DMS153 treated with DMSO at 0.1 percent for 48 hours (cell line): ENCODE results near the gene PISD.
"Not testable (repeated sequence)": the region's sequence is repeated elsewhere in the genome, so short reads cannot be mapped to it uniquely, and the experiment has no call there.

Experiments used
- DNase-seq: peaks from one replicate; lab custom pipeline; 2025; ENCODE audit not compliant: unreplicated experiment; lab: John Stamatoyannopoulos, UW

PISD gene

DNA sequence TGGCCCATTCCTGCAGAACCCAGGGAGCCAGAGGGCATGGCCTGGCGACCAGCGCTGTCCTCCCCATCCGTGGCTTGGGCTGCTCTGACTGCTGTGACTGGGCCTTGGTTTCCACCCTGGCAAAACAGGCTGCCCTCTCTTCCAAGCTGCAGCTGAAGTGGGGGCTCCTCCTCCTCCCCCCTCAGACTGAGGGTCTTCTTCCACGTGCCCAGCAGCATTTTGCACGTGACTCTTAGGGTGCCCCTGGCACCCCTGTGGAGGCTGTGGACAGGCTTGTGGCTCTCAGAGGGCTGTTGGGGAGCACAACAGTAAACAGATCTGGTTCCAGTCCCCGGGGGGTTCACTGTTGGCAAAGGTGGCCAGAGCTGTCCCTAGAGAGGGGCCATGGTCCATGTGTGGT is 51.4 kb downstream of the PISD start:
- no peak for DNase-seq

DNA sequence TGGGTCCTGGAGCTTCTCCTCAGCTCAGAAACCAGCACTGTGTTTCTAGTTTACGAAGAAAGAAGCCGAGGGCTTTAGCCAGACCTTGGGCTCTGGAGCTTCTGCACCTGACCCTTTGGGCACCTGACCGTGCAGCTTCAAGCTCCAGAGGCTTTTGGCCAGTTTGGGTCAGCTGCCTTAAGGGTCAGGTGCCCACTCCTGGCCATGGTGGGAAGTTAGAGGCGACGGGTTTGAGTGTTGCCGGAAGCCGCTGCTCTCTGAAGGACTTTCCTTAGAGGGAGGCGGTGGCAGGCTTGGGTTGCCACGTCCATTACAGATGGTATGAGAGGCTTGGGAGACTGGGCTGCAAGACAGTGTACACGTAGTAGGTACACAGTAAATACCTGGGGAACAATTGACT is 52.3 kb downstream of the PISD start:
- DNase-seq, result no peak

DNA sequence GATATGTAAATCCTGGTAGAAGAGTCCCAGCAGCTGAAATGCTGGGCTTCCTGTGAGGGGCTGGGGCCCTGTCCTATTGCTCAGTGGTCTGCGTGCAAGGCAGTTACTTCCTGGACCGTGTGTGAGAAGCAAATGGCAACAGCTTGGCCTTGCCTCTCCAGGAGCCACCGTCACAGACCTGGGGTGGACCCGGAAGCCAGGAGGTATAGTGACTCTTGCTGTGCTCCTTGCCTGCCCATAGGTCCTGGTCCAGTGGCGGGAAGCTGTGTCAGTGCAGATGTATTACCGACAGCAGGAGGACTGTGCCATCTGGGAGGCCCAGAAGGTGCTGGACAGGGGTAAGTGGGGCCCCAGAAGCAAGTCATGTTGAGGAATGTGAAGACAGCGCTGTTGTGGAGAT is 54.3 kb downstream of the PISD start:
- DNase-seq, result no peak

DNA sequence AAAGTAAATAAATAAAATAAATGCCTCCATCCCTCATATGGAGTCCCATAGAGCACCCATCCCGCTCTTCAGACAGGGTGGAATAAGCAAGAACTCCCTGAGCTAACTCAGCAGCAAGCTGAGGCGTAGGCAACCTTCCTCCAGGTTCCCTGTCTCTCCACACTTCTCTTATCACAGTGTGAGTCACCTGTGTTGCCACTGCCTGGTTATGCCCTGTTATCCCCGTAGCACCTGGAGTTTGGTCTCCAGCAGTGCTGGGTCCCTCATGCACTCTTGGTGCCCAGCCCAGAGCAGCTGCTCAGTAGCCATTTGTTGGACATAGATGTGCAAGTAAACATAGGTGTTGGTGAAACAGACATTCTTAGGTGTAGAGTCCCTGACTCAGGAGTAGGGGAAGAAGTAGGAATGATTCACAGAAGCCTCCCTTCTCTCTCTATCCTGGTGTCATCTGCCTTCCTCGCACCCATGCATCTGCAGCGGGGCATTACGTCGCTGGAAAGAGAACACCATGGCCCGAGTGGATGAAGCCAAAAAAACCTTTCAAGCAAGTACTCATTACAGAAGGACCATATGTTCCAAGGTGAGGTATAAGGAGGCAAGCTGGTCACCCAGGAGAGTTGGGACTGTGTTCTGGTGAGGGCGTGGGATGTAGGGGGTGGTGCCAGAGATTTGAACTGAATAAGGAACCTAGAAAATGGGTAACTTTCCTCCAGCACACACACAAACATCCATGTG is 56.0 kb downstream of the PISD start:
- no peak for DNase-seq

GRCh38 chr22:31604746-31605705 is 57.0 kb downstream of the PISD start:
- no peak for DNase-seq

DNA sequence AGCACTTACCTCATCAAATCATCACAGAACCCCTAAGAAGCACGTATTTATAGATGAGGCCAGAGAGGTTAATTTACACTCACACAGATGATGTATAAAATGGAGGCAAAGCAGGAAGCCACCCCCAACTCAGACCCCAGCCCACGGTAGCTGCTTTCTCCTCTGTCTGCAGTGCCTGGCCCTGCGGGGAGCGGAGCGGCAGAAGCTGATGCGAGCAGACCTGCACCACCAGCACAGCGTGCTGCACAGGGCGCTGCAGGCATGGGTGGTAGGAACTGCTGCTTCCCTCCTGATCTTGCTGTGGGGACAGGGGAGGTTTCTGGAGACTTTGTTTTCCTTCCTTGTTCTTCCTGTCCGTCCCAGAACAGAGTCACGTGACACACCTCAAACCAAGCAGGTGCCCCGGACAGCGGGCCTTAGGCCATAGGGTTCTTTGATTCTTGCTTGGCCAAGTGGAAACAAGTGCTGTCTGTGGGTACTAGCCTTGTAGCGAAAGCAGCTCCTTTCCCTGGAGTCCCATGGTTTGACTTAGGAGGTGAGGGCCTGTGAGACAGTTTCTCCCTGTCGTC is 57.8 kb downstream of the PISD start:
- DNase-seq, result no peak

DNA sequence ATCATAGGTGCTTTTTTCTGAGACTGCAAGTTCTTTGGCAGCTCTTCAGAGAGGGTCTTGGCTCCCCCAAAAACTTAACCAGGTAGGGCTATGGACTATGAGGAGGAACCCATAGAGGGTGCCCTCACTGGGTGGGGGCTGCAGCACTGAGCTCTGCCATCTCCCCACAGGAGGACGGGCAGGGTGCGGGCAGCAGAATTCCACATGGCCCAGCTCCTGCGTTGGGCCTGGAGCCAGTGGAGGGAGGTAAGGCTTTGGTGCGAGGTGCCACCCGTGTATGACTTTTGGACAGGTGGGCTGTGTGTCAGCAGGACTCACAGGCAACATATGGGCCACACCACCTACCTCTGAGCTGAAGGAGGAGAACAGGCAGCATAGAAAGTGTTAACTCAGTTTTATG is 58.4 kb downstream of the PISD start:
- DNase-seq, result no peak

DNA sequence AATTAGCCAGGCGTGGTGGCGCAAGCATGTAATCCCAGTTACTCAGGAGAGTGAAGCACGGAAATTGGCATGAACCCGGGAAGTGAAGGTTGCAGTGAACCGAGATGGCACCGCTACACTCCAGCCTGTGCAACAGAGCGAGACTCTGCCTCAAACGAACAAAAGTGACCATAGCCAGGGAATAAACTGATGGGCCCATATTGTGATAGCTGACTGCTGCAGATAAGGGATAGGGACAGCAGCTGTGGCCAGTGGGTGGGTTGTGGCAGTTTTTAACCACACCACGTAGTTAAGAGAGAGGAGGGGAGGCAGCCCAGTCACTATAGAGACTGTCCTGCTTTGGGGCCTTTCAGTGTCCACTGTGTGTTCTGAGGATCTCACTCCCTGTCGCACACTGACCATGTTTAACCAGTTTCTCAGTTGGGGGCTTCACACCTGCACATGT is 58.9 kb downstream of the PISD start:
- no peak for DNase-seq

DNA sequence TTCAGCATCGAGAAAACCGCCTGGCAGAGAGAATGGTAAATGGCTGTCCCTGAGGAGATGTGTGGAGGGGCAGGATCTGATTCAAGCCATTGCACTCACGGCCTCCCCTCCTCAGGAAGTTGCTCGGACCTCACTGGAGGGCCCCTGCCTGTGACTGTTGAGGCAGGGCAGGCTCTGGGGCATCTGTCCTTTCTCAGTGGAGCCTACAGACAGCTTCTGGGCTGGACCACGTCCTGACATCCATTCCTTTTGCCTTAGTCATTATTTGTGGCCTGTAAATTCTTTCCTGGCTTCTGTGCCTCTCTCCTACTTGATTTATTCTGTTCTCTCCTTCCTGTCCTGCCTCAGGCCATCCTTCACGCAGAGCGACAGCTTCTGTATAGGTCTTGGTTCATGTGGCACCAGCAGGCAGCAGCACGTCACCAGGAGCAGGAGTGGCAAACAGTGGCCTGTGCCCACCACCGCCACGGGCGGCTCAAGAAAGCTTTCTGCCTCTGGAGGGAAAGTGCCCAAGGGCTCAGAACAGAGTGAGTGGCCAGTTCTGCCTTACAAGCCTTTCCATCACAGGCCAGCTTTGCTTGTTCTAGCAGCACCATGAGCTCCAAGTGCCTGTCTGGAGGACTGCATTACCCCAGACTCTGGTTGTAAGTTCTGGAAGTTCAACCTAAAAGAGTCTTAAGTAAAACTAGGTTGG is 59.6 kb downstream of the PISD start:
- DNase-seq, result no peak

DNA sequence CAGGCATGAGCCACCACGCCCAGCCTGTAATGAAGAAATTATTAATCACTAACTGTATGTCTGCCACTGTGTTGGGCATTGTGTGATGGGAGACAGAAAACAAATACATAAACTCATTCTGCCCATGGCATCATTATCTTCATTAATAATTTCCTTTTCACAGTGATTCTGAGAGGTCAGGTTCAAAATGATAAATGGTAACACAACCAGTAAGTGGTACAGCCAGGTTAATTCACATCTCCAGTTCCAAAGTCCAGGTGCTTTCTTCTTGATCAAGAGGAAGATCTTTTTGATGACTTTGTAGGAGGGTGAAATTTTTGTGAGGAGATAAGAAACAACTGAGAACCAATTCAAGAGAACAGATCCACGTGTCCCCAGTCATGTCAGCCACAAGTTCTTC is 66.7 kb downstream of the PISD start:
- DNase-seq, result no peak

- not testable (repeated sequence) for DNase-seq
Observed at GRCh38 chr22:31590161-31590560, 71.9 kb downstream of the PISD start.

DNA sequence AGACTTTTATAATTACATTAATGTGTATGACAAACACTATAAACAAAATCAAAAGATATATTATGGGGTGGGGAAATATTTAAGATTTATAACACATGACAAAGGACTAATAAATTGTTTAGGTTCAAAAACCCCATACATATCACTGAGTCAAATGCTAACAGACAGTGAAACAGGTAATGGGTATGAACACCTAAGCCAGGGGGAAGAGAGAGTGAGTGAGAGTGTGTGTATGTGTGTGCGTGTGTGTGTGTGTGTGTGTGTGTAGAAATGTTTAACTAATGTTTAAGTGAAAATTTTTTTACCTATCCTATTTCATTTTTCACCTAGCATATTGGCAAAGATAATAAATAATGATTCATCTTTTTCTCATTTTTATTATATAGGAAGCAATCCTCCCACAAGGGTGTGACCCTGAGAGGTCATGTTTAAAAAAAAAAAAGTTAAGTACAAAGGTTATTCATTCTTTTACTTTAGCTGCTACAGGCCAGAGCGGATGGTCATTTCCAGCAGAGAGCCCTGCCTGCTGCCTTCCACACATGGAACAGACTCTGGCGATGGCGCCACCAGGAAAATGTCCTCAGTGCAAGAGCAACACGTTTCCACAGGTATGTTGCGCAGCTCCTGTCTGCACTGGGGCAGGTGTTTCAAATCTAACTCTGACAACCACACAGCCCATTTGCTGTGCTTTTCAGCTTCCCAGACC is 72.9 kb downstream of the PISD start:
- no peak for DNase-seq

DNA sequence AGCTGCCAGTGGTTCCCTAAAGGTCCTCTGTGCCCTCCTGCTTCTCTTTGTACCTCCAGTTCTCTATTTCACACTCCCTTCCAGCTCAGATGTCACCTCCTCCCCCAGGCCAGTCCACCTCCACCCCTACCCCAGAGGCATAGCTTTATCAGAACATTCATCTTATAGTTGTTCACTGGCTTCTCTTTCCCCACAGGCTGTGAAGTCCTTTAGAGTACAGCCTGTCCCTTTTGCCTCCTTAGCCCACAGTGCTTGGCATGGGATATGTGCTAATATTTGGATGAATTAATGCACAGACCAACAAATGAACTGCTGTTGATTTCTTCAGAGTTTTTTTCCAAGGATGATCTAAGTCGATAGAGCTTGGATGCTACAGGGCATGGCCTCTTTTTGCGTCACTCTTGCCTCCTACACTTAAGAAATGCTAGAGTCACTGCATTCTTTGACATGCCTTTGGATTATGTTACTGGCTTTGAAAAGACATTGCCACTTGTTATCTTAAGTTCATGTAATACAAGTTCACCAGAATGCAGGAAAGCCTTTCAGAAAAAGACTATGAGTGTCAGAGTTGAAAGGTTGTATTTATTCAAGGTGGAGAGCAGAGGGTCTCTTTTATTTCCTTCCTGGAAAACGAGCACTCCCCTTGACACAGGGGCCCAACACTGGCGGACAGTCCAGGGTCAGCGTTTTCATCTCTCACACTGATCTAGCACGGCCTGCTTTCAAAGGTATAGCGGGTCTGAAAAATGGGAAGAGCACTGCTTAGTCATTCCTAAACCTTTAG is 75.7 kb downstream of the PISD start:
- DNase-seq, result no peak

- DNase-seq, result no peak
Observed at GRCh38 chr22:31585161-31585859, 76.7 kb downstream of the PISD start.

DNA sequence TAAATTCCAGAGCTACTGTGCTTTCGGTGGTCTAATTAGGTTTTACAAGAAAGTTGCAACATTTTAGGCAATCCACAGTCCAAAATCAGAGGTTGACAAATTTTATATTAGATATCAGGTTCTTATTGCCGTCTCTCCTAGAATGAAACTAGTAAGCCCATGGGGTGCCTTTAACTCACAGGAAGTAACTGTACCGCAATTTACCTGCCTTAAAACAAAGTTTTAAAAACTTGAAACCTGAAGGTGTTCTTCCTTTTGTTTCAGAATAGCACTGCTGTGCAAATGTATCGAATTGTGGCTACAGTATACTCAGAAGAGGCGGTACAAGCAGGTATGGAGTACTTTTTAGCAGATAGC is 77.2 kb downstream of the PISD start:
- no peak for DNase-seq

DNA sequence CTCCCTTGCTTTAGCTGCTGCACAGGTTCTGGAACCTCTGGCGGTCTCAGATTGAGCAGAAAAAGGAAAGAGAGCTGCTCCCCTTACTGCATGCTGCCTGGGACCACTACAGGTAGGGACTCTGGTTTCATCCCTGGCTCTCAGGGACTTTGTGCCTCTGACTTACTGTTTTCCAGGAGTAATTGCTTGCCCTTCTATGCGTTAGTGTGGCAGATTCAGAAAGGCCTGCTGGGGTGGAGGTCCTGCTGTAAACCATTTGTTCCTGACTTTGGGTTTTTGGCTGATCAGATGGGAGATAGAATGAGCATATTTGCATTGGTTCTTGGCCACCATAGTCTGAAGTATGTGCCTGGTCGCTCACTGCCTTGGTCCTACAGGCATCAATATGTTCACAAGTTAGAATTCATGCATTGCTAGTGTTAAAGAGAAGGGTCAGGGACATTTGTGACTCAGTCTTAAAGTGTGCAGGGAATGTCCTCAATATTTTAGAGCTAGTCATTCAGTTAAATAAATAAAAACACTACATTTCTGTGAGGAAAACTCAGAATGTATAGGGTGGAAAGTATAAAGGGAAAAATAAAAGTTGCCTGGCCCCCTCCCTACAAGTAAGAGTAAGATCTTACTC is 78.0 kb downstream of the PISD start:
- no peak for DNase-seq

DNA sequence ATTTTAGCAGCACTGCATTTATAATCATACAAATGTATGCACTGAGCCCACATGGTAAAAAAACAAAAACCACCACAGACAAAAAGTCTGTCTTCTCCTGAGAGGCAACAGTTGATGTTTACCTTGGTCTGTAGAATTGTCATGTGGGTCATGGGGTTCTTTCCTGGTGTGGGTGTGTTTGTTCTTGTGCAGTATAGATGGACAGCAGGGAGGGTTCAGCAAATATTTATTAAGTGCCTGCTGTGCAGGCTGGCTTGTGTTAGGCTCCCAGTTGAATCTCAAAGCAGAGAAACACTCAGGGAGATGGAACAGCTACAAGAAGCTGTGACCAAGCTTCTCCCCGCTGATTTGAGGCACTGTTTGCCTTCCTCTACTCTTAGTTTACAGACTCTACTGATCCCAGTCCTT is 82.2 kb downstream of the PISD start:
- DNase-seq, result peak; percentile 93

GRCh38 chr22:31578171-31578570 is 83.8 kb downstream of the PISD start:
- no peak for DNase-seq

DNA sequence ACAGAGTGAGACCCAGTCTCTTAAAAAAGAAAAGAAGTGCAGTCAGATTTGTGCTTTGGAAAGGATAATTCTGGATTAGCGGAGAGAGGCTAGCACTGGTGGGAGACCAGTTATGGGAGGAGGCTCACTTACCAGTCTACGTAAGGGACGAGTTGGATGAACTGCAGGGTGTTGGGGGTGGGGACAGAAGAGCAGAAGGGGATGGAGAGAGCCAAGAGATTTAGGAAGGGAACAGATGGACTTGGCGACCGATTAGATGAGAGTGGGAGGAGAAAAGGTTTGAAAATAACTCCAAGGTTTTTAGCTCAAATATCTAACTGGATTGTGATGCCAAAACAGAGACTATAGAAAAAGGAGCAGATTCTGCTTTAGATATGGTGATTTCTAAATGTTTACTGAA is 84.3 kb downstream of the PISD start:
- DNase-seq, result no peak
